A549 treated with Mapracorat at 1 μM for 4 hours (cell line): ENCODE results near the gene MTMR3. TPM values are rescaled to one million over a fixed set of nuclear protein-coding genes. Genes with fewer than 3 reads are reported as not detected.

Source experiments
- total RNA-seq: library from RNA; stranded (reverse); fragments of 200-300 nt; extraction: Qiagen RNA extraction; gene quantifications from 5 replicates; pipeline ENCODE4 v1.2.3, GENCODE V29; 2022

MTMR3 gene
- 7.4 to 9.2 TPM (median 8.1 TPM) in 5 replicates for total RNA-seq

GRCh38 chr22:29883045-29883774, at the start of gene MTMR3:
MTMR3 (plus strand) TSS chr22:29883174; CDS start chr22:29971060, 87,886 bp downstream.

GRCh38 chr22:29837741-29838598, 45.0 kb upstream of the MTMR3 start, which contains the start of gene ASCC2:
ASCC2 (minus strand) TSS chr22:29838274; CDS start chr22:29832325, 5,949 bp downstream.

GRCh38 chr22:30079952-30080533, 197.1 kb downstream of the MTMR3 start, which contains the start of gene HORMAD2:
HORMAD2 (plus strand) TSS chr22:30080464; CDS start chr22:30093953, 13,489 bp downstream.

Other genes starting within 250 kb of the MTMR3 start
- 0.08 to 0.27 TPM (median 0.10 TPM) in 5 replicates for gene CABP7, start 163.2 kb upstream of the MTMR3 start, total RNA-seq
- gene ZMAT5, start 116.2 kb upstream of the MTMR3 start, total RNA-seq = 13.7 to 21.4 TPM (median 19.1 TPM) in 5 replicates
- 107 to 127 TPM (median 118 TPM) in 5 replicates for gene UQCR10, start 115.8 kb upstream of the MTMR3 start, total RNA-seq
- 26.1 to 30.4 TPM (median 28.1 TPM) in 5 replicates for gene ASCC2, start 44.9 kb upstream of the MTMR3 start, total RNA-seq
- gene HORMAD2, start 197.3 kb downstream of the MTMR3 start, total RNA-seq = not detected in 5 replicates